ENCODE measurements around the gene TOPAZ1. TPM values are rescaled to one million over a fixed set of nuclear protein-coding genes. Genes with fewer than 3 reads are reported as not detected.

The TOPAZ1 gene
- total and polyA plus RNA-seq, 9 of the 15 experiments (the other 6 are each of a cell fraction or from before 2014, with no cell fraction given), result 0.01 TPM; not detected in 8

GRCh38 chr3:44355362-44356033 is 113.8 kb downstream of the TOPAZ1 start (continued):
- no peak for TF ChIP-seq PYGO2 (tag; IDR thresholded peaks at IDR 0.05)
- TF ChIP-seq POU5F1 (IDR thresholded peaks at IDR 0.05; ENCODE audit: borderline replicate concordance, low read depth, low read length, partially characterized antibody), result no peak
- no peak for TF ChIP-seq NFYB (IDR thresholded peaks at IDR 0.05; ENCODE audit: extremely low read depth, insufficient read length)
- TF ChIP-seq L3MBTL2 (IDR thresholded peaks at IDR 0.05), result no peak
- TF ChIP-seq ZNF79 (CRISPR knock-in tag; IDR thresholded peaks at IDR 0.05; ENCODE audit: low read depth), result no peak
- TF ChIP-seq NFIC (IDR thresholded peaks at IDR 0.05), result no peak
- TF ChIP-seq HCFC1 (IDR thresholded peaks at IDR 0.05; ENCODE audit: low read depth, low read length), result no peak
- TF ChIP-seq E2F1 (CRISPR knock-in tag; IDR thresholded peaks at IDR 0.05), result no peak
- TF ChIP-seq SRSF7 (optimal IDR thresholded peaks at IDR 0.05; ENCODE audit: low read depth, low read length), result no peak
- no peak for TF ChIP-seq CHAMP1 (IDR thresholded peaks at IDR 0.05)
- TF ChIP-seq FOXJ2 (tag; IDR thresholded peaks at IDR 0.05), result no peak
- TF ChIP-seq FUS (optimal IDR thresholded peaks at IDR 0.05; ENCODE audit: low read depth, low read length), result no peak
- TF ChIP-seq KDM4B (IDR thresholded peaks at IDR 0.05; ENCODE audit: borderline replicate concordance in 2 of 2, low read depth in 1 of 2), result no peak
- TF ChIP-seq YY1 (IDR thresholded peaks at IDR 0.05; ENCODE audit: borderline replicate concordance in 1 of 3, control insufficient read depth in 1 of 3, extremely low read depth in 1 of 3, insufficient read depth in 3 of 3, insufficient read length in 1 of 3, insufficient replicate concordance in 2 of 3, low read depth in 1 of 3, low read length in 2 of 3), result no peak
- TF ChIP-seq TAF1 (IDR thresholded peaks at IDR 0.05; ENCODE audit: control insufficient read depth, extremely low read depth, insufficient read depth, low read length, severe bottlenecking), result no peak
- no peak for TF ChIP-seq RBBP5 (IDR thresholded peaks at IDR 0.05; ENCODE audit: borderline replicate concordance, insufficient read depth, low read length, poor library complexity, severe bottlenecking)
- no peak for TF ChIP-seq ELF1 (tag; IDR thresholded peaks at IDR 0.05)
- no peak for TF ChIP-seq YBX1 (IDR thresholded peaks at IDR 0.05)
- TF ChIP-seq TAF7 (tag; IDR thresholded peaks at IDR 0.05), result no peak
- TF ChIP-seq TSHZ1 (CRISPR knock-in tag; IDR thresholded peaks at IDR 0.05), result no peak
- TF ChIP-seq BRD9 (IDR thresholded peaks at IDR 0.05; ENCODE audit: low read depth, partially characterized antibody), result peak; percentile 36

Measured in K562 (cell line).